T-helper 2 cell (primary cell): ENCODE measurements around the gene STRN3.

ENCODE experiments used
- DNase-seq, 5 experiments: peaks; one replicate each; pipeline versions ENCODE4 v3.0.0 to v3.0.0-alpha.2; 2012 to 2022

Gene STRN3

DNA sequence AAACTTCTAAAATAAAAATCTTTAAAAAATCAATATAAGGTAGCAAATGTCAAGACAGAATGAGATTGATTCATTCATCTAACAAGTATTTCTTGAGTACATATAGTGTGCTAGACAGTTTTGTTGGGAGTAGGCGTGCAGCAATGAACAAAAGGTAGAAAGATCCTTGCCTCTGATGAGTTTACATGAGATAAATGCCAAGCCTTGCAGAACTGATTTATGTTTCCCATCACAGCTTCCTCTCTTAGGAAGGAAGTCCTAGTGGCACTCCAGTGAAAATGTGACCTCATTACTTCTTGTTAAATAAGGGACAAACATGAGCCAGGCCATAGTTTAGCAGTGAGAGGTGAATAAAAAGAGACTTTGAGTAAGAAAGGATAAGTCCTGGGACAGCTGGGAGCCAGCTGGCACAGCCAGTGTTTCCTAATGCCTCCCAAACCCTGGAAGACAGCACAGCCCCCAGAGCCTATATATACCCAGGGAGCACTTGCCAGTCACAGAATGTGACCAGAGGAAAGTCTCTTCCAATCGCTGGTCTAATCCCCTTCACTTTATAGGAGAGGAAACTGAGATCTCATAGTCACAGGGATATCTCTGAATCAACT lies 156.5 kb downstream of the STRN3 start:
- DNase-seq, result no peak

DNA sequence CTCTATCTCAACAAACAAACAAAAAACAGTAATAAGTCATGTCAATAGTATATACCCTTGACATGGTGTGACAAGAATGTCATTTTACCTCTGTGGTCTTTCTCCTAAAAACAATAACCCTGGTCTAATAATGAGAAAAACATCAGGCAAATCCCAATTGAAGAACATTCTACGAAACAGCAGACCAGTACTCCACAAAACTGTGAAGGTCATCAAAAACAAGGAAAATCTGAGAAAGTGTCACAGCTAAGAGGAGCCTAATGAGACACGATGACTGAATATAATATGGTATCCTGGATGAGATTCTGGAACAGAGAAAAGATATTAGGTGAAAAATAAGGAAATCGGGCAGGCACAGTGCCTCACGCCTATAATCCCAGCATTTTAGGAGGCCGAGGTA lies 157.4 kb downstream of the STRN3 start:
- DNase-seq, result no peak

DNA sequence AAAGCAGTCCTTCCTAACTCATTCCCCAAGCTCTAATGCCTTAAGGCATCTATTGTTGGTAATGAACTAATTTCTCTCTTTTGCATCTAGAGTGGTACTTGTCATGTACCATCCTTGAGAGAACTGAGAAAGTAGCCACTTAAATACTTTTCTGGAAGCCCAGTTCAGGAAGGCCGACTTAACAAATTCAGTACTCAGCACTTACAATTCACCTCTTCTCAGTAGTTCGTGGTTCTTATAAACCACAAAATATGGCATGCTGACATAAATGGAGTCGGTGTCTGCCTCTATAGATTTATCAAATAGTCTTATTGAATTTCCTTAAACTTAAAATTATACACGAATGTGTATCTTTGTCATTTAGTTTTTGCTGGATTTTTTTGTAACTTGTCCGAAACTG lies 161.2 kb downstream of the STRN3 start:
- DNase-seq, result no peak

DNA sequence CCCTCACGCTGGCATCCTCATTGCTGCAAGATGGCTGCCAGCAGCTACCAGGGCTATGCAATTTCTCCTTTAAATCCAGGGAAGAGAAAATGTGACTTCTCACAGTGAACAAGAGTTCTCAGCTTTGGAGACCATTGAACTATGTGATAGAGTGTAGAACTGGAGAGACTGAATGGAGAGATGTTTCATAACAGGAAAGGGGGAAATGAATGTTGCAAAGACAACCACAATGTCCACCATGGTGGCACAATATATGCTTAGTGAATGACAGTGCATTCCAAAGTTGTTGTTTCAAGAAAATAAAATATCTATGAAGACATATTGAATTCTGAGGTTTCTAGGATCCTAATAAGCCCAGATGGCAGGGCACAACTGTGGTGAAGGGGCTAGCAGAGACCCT lies 165.0 kb downstream of the STRN3 start:
- no peak for DNase-seq

DNA sequence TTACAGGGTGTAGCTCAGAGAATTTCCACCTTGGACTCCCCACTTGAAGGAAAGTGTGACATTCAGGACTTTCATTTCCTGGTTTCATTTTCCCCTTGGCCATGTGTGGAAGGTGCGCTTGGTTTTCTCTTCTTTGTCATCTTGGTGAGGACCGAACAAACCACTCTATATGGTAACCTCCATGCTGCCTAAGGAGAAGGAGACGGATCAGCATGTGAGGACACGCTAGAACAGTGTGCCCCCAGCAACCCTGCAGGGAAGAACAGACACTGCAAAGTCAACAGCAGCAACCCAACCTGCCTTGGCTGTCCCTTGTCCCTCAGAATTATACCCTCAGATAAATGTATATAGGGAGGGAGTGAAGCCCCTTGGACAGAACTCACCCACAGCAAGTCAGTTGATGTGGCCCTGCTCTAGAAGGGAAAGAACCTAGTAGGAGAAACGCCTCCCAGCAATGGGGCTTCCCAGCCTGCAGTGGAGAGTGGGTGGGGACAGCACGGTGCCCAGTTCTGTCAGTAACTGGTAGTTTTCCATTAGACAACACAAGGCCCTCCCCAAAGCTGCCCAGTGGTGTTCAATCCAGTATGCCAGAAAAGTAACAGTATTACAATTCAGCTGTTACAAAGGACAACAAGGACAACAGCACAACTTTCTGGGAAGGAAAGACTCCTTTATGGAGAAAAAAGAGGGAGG lies 170.7 kb downstream of the STRN3 start:
- no peak for DNase-seq

DNA sequence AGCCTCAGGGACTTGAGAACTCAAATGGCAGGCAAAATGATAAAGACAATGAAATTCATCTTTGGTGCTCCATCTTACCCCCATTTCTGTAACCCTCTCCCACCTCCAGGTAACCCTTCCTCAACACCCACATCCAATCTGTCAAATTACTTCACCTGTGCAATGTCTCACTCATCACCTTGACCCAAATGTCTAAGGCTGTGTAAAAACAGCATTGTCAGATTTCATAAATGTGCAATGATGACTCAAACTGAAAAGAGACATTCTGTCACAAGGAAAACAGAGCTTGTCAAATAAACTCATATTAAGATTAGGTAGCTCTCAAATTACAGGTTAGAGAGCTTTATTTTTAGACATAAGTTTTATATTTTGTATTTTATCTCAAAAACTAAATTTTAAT lies 171.7 kb downstream of the STRN3 start:
- DNase-seq, result peak in 1 of 5 experiments; percentile 61

DNA sequence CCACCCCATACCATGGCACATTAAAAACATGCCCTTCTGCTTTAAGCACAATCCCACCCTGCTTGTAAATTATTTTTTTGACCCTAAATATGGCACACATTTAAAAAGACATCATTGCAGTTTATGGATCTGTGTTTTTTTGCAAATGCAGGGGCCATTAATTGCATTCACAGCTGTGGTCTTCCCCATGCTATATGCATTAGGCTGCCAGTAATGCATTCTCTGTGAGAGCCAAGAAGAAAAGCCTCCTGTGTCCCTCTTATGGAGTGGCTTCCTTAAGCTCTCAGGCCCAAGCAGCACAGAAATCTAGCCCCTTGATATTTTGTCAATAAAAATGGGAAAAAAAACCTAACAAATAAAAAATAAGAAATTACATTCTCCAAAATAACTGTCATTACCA lies 172.2 kb downstream of the STRN3 start:
- no peak for DNase-seq

DNA sequence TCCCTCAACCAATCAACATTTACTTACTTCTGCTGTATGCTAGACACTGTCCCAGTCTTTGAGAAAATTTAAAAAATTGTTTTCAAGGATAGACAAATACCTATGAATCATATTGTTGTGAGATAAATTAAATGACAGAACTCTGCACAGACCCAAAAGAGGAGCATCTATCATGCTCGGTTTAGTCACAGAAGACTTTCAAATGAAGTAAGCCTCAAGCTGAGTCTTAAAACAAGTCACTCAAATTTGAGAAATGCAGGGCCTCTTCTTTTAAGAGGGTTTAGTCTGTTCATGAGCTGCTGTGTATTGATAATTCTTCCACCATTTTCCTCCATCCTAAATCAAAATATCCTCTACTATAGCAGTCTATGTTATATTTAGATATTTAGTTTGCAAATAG lies 176.2 kb downstream of the STRN3 start:
- no peak for DNase-seq

DNA sequence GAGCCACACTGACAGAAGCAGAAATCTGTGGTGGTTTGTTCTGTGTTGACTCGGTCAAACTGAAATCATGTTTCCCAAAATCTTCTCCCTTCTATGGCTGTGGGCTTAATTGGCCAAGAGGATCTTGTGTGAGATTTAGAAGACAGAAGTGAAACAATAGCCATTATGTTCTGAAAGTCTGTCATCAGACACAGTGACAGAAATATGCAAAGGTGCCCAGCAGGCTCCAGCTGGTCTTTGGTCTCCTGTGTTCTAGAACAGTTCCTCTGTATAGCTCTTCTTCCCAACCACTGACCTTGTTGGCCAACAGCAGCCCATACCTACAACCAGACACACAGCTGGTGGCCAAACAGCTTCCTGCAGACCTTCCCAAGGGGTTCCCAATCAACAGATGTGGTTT lies 176.8 kb downstream of the STRN3 start:
- no peak for DNase-seq

DNA sequence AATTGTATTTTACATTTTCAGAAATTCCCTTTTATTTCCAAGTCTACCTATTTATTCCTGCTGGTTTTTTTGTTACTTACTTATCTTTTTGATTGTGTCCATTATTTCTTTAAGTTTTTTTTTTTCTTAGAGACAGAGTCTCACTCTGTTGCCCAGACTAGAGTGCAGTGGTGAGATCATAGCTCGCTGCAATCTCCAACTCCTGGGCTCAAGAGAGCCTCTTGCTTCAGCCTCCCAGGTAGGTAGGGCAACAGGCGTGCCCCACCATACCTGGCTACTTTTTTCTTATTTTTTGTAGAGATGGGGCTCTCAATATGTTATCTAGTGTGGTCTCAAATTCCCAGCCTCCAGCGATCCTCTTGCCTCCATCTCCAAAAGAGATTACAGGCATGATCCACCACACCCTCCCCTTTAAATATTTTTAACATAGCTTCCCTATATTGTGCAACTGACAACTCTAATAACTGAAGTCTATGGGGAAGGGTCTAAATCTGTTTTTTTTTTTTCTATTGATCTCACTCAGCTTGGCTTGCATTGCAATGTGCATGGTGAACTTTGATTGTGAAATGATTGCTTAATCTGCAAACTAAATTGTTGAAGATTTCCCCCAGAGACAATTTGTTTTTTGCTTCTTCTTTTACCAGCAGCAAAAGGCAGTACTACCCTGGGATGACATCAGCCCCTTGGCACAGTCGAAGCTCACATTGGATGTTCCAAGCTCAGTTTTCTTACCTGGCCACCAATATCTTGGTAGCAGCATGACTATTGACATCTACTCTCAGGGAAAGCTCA lies 177.5 kb downstream of the STRN3 start:
- no peak for DNase-seq
